ENCODE results near the gene RAB30.
"Not testable (repeated sequence)": the region's sequence is repeated elsewhere in the genome, so short reads cannot be mapped to it uniquely, and the experiment has no call there.

RAB30 gene

GRCh38 chr11:82988936-82989627, 82.6 kb downstream of the RAB30 start:
- no peak overlapping the region for H3K4me3 ChIP-seq (ENCODE audit: low read depth, low read length)

GRCh38 chr11:82987997-82988396, 83.7 kb downstream of the RAB30 start:
- no peak overlapping the region for H3K4me3 ChIP-seq (ENCODE audit: low read depth, low read length)

- H3K4me3 ChIP-seq (ENCODE audit: low read depth, low read length), result no peak overlapping the region
These were observed 85.3 kb downstream of the RAB30 start for GRCh38 chr11:82986446-82986845.

- H3K4me3 ChIP-seq (ENCODE audit: low read depth, low read length), result no peak overlapping the region
These were observed 89.8 kb downstream of the RAB30 start for GRCh38 chr11:82981852-82982251.

- no peak overlapping the region for H3K4me3 ChIP-seq (ENCODE audit: low read depth, low read length)
These were observed 90.8 kb downstream of the RAB30 start for GRCh38 chr11:82980947-82981346.

- H3K4me3 ChIP-seq (ENCODE audit: low read depth, low read length), result no peak overlapping the region
These were observed 91.4 kb downstream of the RAB30 start for GRCh38 chr11:82980292-82980691.

GRCh38 chr11:82979824-82980223, 91.9 kb downstream of the RAB30 start:
- no peak overlapping the region for H3K4me3 ChIP-seq (ENCODE audit: low read depth, low read length)

GRCh38 chr11:82978422-82979099, 93.1 kb downstream of the RAB30 start:
- no peak overlapping the region for H3K4me3 ChIP-seq (ENCODE audit: low read depth, low read length)

- H3K4me3 ChIP-seq (ENCODE audit: low read depth, low read length), result no peak overlapping the region
These were observed 94.9 kb downstream of the RAB30 start for GRCh38 chr11:82976786-82977185.

- no peak overlapping the region for H3K4me3 ChIP-seq (ENCODE audit: low read depth, low read length)
These were observed 95.8 kb downstream of the RAB30 start for GRCh38 chr11:82975882-82976281.

- no peak overlapping the region for H3K4me3 ChIP-seq (ENCODE audit: low read depth, low read length)
These were observed 96.8 kb downstream of the RAB30 start for GRCh38 chr11:82974851-82975250.

- no peak overlapping the region for H3K4me3 ChIP-seq (ENCODE audit: low read depth, low read length)
These were observed 97.6 kb downstream of the RAB30 start for GRCh38 chr11:82974135-82974534.

GRCh38 chr11:82972103-82972502, 99.6 kb downstream of the RAB30 start:
- H3K4me3 ChIP-seq (ENCODE audit: low read depth, low read length), result no peak overlapping the region

- H3K4me3 ChIP-seq (ENCODE audit: low read depth, low read length), result not testable (repeated sequence)
These were observed 100.2 kb downstream of the RAB30 start for GRCh38 chr11:82971519-82971946.

- H3K4me3 ChIP-seq (ENCODE audit: low read depth, low read length), result not testable (repeated sequence)
These were observed 101.1 kb downstream of the RAB30 start for GRCh38 chr11:82970507-82971083.

GRCh38 chr11:82969811-82970210, 101.9 kb downstream of the RAB30 start:
- H3K4me3 ChIP-seq (ENCODE audit: low read depth, low read length), result no peak overlapping the region

GRCh38 chr11:82967381-82967780, 104.3 kb downstream of the RAB30 start:
- H3K4me3 ChIP-seq (ENCODE audit: low read depth, low read length), result no peak overlapping the region

GRCh38 chr11:82962021-82962420, 109.7 kb downstream of the RAB30 start:
- H3K4me3 ChIP-seq (ENCODE audit: low read depth, low read length), result not testable (repeated sequence)

- no peak overlapping the region for H3K4me3 ChIP-seq (ENCODE audit: low read depth, low read length)
These were observed 110.9 kb downstream of the RAB30 start for GRCh38 chr11:82960779-82961143.

GRCh38 chr11:82959987-82960778, 111.5 kb downstream of the RAB30 start:
- no peak overlapping the region for H3K4me3 ChIP-seq (ENCODE audit: low read depth, low read length)

- not testable (repeated sequence) for H3K4me3 ChIP-seq (ENCODE audit: low read depth, low read length)
These were observed 115.8 kb downstream of the RAB30 start for GRCh38 chr11:82955736-82956453.

All from iPS-11a (cell line).